Activated CD4-positive, alpha-beta T cell treated with anti-CD3 and anti-CD28 coated beads, Interleukin-2, amount 10 ng/mL, durations not matched to agents 24 days and 14 days (primary cell): Measurements from ENCODE around the gene FNDC3A. TPM values are rescaled to one million over a fixed set of nuclear protein-coding genes. Genes with fewer than 3 reads are reported as not detected.

Experiments
- DNase-seq: peaks from one replicate; pipeline ENCODE4 v3.0.0; 2022
- H3K27ac Mint-ChIP-seq: one replicate; pipeline ENCODE4 v1.8.0; 2022; ENCODE audit warnings: mild to moderate bottlenecking, mixed read lengths
- H3K27me3 Mint-ChIP-seq: one replicate; pipeline ENCODE4 v1.8.0; 2022; ENCODE audit warnings: mixed read lengths
- H3K36me3 Mint-ChIP-seq: one replicate; pipeline ENCODE4 v1.8.0; 2022; ENCODE audit warnings: low read depth, mild to moderate bottlenecking, mixed read lengths
- H3K4me1 Mint-ChIP-seq: one replicate; pipeline ENCODE4 v1.8.0; 2021; ENCODE audit warnings: mixed read lengths
- H3K4me3 Mint-ChIP-seq: one replicate; pipeline ENCODE4 v1.8.0; 2022; ENCODE audit warnings: mild to moderate bottlenecking, moderate library complexity, mixed read lengths
- H3K9me3 Mint-ChIP-seq: one replicate; pipeline ENCODE4 v1.8.0; 2021; ENCODE audit warnings: mixed read lengths
- intact Hi-C: fragments of 100-400 bp; cut with micrococcal nuclease; formaldehyde crosslinking; loops from one replicate; pipeline ENCODE4 v1.15.1; 2023
- total RNA-seq: library from RNA; stranded (reverse); gene quantifications from 2 replicates; pipeline ENCODE4 v1.2.3, GENCODE V29; 2022

Gene FNDC3A, protein sequence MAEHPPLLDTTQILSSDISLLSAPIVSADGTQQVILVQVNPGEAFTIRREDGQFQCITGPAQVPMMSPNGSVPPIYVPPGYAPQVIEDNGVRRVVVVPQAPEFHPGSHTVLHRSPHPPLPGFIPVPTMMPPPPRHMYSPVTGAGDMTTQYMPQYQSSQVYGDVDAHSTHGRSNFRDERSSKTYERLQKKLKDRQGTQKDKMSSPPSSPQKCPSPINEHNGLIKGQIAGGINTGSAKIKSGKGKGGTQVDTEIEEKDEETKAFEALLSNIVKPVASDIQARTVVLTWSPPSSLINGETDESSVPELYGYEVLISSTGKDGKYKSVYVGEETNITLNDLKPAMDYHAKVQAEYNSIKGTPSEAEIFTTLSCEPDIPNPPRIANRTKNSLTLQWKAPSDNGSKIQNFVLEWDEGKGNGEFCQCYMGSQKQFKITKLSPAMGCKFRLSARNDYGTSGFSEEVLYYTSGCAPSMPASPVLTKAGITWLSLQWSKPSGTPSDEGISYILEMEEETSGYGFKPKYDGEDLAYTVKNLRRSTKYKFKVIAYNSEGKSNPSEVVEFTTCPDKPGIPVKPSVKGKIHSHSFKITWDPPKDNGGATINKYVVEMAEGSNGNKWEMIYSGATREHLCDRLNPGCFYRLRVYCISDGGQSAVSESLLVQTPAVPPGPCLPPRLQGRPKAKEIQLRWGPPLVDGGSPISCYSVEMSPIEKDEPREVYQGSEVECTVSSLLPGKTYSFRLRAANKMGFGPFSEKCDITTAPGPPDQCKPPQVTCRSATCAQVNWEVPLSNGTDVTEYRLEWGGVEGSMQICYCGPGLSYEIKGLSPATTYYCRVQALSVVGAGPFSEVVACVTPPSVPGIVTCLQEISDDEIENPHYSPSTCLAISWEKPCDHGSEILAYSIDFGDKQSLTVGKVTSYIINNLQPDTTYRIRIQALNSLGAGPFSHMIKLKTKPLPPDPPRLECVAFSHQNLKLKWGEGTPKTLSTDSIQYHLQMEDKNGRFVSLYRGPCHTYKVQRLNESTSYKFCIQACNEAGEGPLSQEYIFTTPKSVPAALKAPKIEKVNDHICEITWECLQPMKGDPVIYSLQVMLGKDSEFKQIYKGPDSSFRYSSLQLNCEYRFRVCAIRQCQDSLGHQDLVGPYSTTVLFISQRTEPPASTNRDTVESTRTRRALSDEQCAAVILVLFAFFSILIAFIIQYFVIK
- 22.1 and 23.5 TPM in 2 replicates for total RNA-seq

DNA sequence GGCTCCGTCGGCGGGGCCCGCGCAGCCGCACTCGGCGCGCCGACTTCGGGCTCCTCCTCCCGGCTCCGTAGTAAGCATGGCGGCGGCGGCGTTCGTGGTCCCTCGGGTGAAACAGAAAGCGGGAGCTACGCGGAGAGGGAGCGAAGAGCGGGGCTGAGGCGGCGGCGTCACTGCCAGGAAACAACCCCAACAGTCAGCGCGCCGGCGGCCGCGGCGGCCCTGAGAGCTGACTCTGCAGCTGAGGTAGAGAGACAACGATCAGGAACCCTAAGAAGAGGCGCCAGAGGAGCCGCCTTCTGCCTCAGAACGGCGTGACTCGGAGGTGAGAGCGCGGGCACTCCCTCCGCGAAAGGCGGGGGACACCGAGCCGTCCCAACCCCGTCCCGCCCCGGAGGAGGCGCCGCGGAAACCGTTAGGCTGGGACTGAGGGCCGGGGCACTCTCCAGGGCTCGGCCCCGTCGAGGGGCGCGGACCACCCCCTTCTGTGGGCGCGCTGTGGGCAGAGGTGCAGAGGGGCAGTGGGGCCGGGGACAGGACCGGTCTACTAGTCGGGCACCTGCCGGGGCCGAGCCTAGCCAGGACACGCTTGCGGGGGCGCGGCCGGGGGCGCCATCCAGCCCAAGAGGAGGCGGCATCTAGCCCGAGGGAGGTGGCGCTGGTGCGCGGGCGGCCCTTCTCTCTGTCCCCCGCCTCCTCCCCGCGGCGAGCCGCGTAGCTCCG, at the start of gene FNDC3A:
TSS of gene FNDC3A (plus strand) at position 57 of the 720 bp plus-strand sequence. CDS start 30,279 bp downstream, outside the sequence.
- H3K27ac Mint-ChIP-seq, result peak within 1 kb of the TSS; percentile 100
- peak; percentile 97 for DNase-seq
- no peaks in the 10 kb centered on the region for H3K27me3 Mint-ChIP-seq
- H3K36me3 Mint-ChIP-seq, result peaks cover 32% of the 10 kb centered on the region
- intact Hi-C loops, result loop anchor here (1.0 to 10.0 kb wide), 9 partner anchors 84 to 674 kb away; partner anchors contain the start of genes CAB39L, CDADC1, PHF11 and RB1
- peak within 1 kb of the TSS; percentile 96 for H3K4me3 Mint-ChIP-seq
- peaks cover 24% of the 10 kb centered on the region for H3K9me3 Mint-ChIP-seq
- peaks cover 35% of the 10 kb centered on the region for H3K4me1 Mint-ChIP-seq

DNA sequence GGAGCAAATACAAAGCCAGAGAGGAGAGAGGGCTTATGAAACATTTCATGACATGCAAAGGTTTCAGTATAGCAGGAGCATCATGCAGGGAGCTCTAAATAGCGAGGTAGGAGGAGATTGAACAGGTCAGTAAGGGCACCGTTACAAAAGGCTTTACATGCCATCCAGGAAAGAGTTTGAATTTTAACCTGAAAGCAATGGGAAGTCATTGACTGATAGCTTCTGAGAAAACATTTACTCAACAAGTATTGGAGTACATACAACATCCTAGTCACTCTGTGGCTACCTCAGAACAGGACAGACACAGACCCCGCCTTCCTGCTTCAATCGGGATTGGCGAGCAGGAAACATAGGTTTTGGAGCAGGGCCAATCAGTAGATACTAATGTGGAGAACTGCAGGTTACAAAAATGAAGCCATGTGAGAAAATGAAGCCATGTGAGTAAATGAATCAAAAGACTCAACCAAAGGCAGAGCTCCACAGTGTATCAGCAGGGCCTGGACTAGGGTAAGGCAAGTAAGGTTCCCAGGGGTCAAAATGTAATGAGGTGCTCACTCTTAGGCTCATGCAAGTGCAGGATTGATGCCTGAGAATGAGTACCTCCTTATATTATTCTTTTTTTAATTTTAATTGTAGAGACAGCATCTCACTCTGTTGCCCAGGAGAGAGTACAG, 46.8 kb upstream of the FNDC3A start:
- H3K27me3 Mint-ChIP-seq, result peaks cover 4% of the 10 kb centered on the region
- H3K27ac Mint-ChIP-seq, result no peak overlapping the region
- intact Hi-C loops, result no loop called here
- H3K4me1 Mint-ChIP-seq, result no peaks in the 10 kb centered on the region
- peaks cover 10% of the 10 kb centered on the region for H3K9me3 Mint-ChIP-seq
- no peak for DNase-seq
- no peak overlapping the region for H3K4me3 Mint-ChIP-seq
- no peaks in the 10 kb centered on the region for H3K36me3 Mint-ChIP-seq

DNA sequence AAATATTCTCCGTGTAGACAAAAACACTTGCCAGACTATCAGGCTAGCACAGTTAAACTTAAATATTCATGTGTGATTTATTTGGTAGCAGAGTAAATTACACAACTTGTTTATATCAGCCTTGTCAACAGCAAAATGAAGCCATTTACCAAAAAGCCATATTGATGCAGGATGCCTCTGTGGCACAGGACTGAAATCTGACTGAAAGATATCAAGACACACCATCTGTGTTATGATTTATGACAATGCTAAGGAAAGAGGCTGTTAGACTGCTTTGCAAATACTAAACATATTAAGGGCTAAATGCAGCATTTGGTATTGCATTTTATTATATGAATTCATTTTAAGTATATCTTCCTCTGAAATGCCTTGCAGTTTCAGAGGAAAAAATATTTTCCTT, 44.8 kb upstream of the FNDC3A start:
- H3K27me3 Mint-ChIP-seq, result peaks cover 4% of the 10 kb centered on the region
- H3K9me3 Mint-ChIP-seq, result peaks cover 13% of the 10 kb centered on the region
- no peak overlapping the region for H3K4me3 Mint-ChIP-seq
- H3K27ac Mint-ChIP-seq, result no peak overlapping the region
- H3K4me1 Mint-ChIP-seq, result no peaks in the 10 kb centered on the region
- DNase-seq, result no peak
- no peaks in the 10 kb centered on the region for H3K36me3 Mint-ChIP-seq
- intact Hi-C loops, result no loop called here

DNA sequence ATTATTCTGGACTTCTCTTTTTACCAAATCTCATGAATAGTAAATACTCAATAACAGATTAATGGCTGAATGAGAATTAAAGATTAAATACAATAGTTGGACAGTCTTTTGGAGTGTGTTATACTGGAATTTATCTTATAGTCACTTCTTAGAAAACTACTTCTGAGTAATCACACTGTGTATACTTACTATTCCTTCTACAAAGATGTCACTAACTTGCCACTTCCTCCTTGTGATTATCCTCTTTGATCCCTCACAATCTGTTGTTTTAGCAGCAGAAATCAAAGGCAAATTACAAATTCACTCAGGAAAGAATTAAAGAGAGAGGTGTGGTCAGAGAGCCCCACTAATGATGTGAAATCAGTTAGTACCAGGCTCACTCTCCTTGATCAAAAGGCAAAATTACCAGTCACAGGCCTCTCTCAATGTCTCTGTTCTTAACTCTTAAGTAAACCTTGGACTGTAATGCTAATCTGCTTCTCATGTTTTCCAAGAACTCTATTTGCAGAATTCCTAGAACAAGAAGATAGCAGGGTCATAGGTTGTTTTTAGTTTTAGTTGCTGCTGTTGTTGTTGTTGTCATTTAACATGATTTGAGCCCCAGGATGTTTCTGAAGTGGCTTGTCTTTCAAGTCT, 37.3 kb upstream of the FNDC3A start:
- peaks cover 14% of the 10 kb centered on the region for H3K9me3 Mint-ChIP-seq
- no peak for DNase-seq
- no peaks in the 10 kb centered on the region for H3K36me3 Mint-ChIP-seq
- H3K4me3 Mint-ChIP-seq, result peak overlapping the region; percentile 30
- peak overlapping the region; percentile 72 for H3K27ac Mint-ChIP-seq
- H3K27me3 Mint-ChIP-seq, result no peaks in the 10 kb centered on the region
- intact Hi-C loops, result no loop called here
- H3K4me1 Mint-ChIP-seq, result peaks cover 18% of the 10 kb centered on the region

DNA sequence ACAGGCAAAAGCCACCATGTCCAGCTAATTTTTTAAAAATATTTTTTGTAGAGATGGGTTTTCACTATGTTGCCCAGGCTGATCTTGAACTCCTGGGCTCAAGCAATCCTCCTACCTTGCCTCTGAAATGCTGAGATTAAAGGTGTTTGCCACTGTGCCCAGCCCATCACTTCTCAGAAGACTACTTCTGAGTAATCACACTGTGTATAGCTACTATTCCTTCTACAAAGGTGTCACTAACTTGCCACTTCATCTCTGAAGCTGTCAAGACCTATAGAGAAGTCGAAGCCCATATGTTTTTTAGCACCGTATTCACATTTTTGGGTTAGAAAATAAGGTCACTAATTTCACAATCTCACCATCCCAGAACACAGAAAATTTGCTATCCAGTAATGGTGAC, 36.0 kb upstream of the FNDC3A start:
- Mint-ChIP-seq H3K4me1 (peaks cover 18% of the 10 kb centered on the region), H3K36me3 (no peaks in the 10 kb centered on the region), H3K4me3 (no peak overlapping the region), H3K27me3 (no peaks in the 10 kb centered on the region), H3K27ac (no peak overlapping the region), H3K9me3 (peaks cover 5% of the 10 kb centered on the region)
- intact Hi-C loops, result no loop called here
- no peak for DNase-seq

DNA sequence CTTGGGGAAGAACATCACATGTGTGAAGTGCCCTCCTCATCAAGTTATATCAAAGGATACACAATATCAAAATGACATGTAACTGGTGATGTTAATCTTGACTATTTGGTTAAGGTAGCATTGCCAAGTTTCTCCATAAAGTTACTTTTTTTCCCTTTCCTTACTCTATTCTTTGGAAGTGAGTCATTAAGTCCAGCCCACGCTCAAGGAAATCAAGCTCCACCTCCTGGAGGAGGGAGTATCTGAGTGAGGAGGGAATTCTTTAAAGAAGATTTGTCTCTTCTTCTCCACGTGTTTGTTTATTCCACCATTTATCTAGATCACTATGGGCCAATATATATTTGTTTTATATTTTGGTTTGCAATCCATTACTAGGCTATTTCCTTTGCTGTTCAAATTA, 33.6 kb upstream of the FNDC3A start:
- no peak for DNase-seq
- Mint-ChIP-seq H3K4me3 (no peak overlapping the region), H3K4me1 (peaks cover 18% of the 10 kb centered on the region), H3K27me3 (peaks cover 3% of the 10 kb centered on the region), H3K9me3 (peaks cover 5% of the 10 kb centered on the region), H3K27ac (no peak overlapping the region), H3K36me3 (no peaks in the 10 kb centered on the region)
- intact Hi-C loops, result no loop called here

DNA sequence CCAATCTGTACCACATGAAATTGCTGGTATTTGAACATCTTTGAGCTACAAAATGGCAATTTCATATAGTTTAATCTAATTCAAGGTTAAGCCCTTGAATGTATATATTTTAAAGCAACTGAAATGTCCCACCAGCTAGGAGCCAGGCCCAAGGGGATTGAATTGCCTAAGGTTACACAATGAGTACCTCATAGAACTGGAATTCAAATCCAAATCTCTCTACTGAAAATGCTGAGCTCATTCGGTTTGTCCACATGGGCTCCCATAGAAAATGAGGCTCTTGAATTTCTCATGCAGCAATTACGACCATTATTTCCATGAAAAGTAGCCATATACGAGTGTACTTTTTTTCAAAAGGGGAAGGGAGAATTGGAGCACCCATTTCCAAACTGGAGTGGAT, 31.5 kb upstream of the FNDC3A start:
- H3K4me1 Mint-ChIP-seq, result peaks cover 7% of the 10 kb centered on the region
- peaks cover 5% of the 10 kb centered on the region for H3K9me3 Mint-ChIP-seq
- intact Hi-C loops, result no loop called here
- DNase-seq, result no peak
- H3K4me3 Mint-ChIP-seq, result no peak overlapping the region
- H3K27ac Mint-ChIP-seq, result no peak overlapping the region
- H3K27me3 Mint-ChIP-seq, result peaks cover 3% of the 10 kb centered on the region
- no peaks in the 10 kb centered on the region for H3K36me3 Mint-ChIP-seq

DNA sequence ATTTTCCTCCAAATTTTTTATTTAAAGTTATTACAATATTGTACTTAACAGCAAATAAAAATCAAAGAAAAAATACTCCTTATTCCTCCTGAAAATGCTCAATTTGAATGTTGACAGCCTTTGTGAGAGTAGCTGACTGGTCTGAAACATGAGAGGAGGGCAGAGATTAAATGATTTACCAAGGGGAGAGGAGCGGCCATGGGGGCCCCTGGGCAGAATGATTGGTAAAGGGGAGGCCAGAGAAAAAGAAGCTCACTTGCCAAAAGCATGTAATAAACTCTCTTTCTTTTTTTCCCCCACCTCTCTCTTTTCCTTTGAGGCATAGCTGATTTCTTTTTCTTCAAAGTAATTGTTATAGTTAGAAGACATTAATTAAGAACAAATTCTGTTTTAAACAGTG, 30.1 kb upstream of the FNDC3A start:
- Mint-ChIP-seq H3K4me3 (no peak overlapping the region), H3K27me3 (peaks cover 7% of the 10 kb centered on the region), H3K36me3 (no peaks in the 10 kb centered on the region), H3K4me1 (no peaks in the 10 kb centered on the region), H3K9me3 (no peaks in the 10 kb centered on the region), H3K27ac (no peak overlapping the region)
- no peak for DNase-seq
- intact Hi-C loops, result no loop called here

DNA sequence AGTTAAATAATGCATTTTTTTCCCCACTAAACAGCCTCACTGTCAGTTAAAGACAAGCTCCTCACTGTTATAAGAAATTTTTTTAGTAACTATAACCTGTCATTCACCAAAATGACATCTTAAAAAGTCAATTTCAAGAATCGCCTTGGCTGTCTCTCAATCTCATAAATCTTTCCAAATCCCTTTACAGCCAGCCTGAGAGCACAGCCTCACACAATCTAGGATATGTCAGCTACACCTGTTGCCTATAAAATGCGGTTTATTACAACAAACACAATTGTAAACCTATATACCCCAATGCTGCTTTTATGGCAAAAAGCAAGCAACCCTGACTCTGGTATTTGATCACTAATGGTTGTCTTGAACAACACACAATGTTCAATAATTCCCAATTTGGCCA, 29.5 kb upstream of the FNDC3A start:
- intact Hi-C loops, result no loop called here
- Mint-ChIP-seq H3K4me1 (no peaks in the 10 kb centered on the region), H3K4me3 (no peak overlapping the region), H3K36me3 (no peaks in the 10 kb centered on the region), H3K9me3 (no peaks in the 10 kb centered on the region), H3K27ac (no peak overlapping the region), H3K27me3 (peaks cover 11% of the 10 kb centered on the region)
- DNase-seq, result no peak

DNA sequence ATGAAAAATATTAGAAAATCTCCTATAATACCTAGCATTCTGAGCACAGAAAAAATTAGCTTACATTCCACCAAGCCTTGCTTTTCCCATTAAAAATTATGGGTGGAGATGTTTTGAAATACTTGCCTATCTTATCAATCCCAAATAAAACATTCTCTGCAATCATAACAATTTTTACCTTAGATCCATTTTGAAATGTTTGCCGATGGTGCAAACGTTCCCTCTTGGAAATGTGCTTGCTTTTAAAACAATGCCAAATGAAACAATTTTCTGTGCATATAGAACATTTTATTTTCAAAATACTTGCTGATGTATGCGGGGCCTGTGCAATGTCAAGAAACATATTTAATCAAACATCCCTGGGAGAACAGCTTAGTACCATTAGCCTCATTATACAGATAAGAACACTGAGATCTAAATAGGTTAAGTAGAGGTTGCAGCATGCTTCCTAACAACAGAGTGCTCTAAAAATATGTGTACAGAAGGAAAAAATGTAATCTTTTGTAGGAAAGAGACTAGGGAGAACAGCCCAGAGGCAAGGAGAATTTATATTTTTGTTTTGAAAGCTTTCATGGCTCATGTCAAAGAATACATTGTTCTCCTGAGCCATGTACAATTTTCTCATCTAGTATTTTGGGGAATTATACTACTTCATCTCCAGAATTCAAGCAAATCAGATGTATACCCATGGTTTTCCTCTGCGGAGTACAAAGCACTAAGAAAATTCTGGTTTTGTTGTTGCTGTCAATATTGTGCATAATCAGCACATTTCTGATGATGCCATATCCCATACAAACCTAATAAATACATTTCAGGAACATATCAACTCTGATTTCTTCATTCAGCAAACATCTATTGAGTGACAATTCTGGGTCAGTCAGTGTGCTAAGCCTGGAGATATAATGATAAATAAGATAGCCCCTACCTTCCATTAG, 25.9 kb upstream of the FNDC3A start:
- DNase-seq, result no peak
- Mint-ChIP-seq H3K4me3 (no peak overlapping the region), H3K27me3 (peaks cover 14% of the 10 kb centered on the region), H3K4me1 (no peaks in the 10 kb centered on the region), H3K36me3 (no peaks in the 10 kb centered on the region), H3K27ac (no peak overlapping the region), H3K9me3 (no peaks in the 10 kb centered on the region)
- intact Hi-C loops, result no loop called here

DNA sequence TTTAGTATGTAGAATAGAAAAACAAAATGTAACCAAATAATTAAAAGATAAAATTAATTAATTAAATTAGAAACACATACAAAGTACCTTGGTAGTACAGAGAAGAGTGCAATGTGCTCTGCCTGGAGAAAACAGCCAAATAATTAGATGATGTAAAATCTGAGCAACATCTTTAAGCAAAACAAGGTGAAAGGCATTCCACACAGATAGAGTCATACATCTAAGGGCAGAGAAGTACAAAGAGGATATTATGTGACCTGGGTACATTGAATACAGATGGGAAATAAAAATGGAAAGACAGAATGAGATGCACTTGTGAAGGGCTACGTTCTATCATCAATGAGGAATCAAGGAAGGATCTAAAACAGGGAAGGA, 25.2 kb upstream of the FNDC3A start:
- intact Hi-C loops, result no loop called here
- H3K36me3 Mint-ChIP-seq, result no peaks in the 10 kb centered on the region
- H3K4me3 Mint-ChIP-seq, result no peak overlapping the region
- H3K27me3 Mint-ChIP-seq, result peaks cover 13% of the 10 kb centered on the region
- H3K4me1 Mint-ChIP-seq, result no peaks in the 10 kb centered on the region
- no peaks in the 10 kb centered on the region for H3K9me3 Mint-ChIP-seq
- no peak overlapping the region for H3K27ac Mint-ChIP-seq
- no peak for DNase-seq

DNA sequence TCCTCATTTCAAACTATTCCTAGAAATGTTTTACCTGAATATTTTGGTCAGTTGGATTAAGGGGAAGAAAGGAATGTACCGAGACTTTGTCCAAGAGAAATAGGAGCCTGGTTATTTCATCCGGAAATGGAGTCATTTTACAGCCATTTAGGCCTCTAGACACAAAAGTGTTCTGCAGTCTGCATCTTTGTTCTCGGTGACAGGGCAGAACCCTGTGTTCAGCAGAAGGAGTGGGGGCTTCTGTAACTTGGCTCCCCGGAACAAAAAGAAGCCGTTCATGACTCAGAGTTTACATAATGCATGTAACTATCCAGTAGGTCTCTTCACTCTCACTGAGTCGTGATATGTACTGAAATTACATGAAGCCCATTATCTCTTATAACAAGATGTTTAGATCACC, 21.6 kb upstream of the FNDC3A start:
- no peak overlapping the region for H3K4me3 Mint-ChIP-seq
- DNase-seq, result no peak
- no peaks in the 10 kb centered on the region for H3K4me1 Mint-ChIP-seq
- peaks cover 16% of the 10 kb centered on the region for H3K27me3 Mint-ChIP-seq
- H3K9me3 Mint-ChIP-seq, result no peaks in the 10 kb centered on the region
- H3K36me3 Mint-ChIP-seq, result no peaks in the 10 kb centered on the region
- no peak overlapping the region for H3K27ac Mint-ChIP-seq
- intact Hi-C loops, result no loop called here
